ENCODE results near the gene ALS2CL.

The ALS2CL gene

GRCh38 chr3:46737329-46737731, 43.9 kb upstream of the ALS2CL start:
- H3K4me3 ChIP-seq (ENCODE audit: low read depth in 1 of 2, low read length in 2 of 2): no peak overlapping the region
- TF ChIP-seq CTCF (IDR thresholded peaks at IDR 0.05; ENCODE audit: borderline replicate concordance, extremely low read depth, low read length, poor library complexity, severe bottlenecking): no peak
- no peak for TF ChIP-seq EZH2 (IDR thresholded peaks at IDR 0.05; ENCODE audit: borderline replicate concordance, low read depth, low read length, severe bottlenecking)
- no peak overlapping the region for H3K9ac ChIP-seq (ENCODE audit: low read depth, low read length)
- H3K79me2 ChIP-seq (ENCODE audit: insufficient read depth, low read length): no peaks in the 10 kb centered on the region
- H3K4me1 ChIP-seq (ENCODE audit: insufficient read depth, low read length): no peaks in the 10 kb centered on the region
- H3K27me3 ChIP-seq (ENCODE audit: insufficient read depth, low read length, poor library complexity): no peaks in the 10 kb centered on the region
- no peak for DNase-seq
- H3K4me2 ChIP-seq (ENCODE audit: insufficient read depth, low read length): no peak overlapping the region
- no peak overlapping the region for H3K27ac ChIP-seq (ENCODE audit: low read length)
- H4K20me1 ChIP-seq (ENCODE audit: insufficient read depth, low read length): no peaks in the 10 kb centered on the region
- H3K9me3 ChIP-seq (ENCODE audit: insufficient read depth, low read length, severe bottlenecking): no peaks in the 10 kb centered on the region
- ATAC-seq (ENCODE audit: insufficient read depth, low read depth): peak; percentile 33; the same call in 1 of the 3 replicates
- no peak overlapping the region for H2AFZ ChIP-seq (ENCODE audit: low read depth, low read length)
- H3K36me3 ChIP-seq (ENCODE audit: insufficient read depth, low read length): no peaks in the 10 kb centered on the region

GRCh38 chr3:46736006-46736872, 42.8 kb upstream of the ALS2CL start:
- Histone ChIP-seq H3K4me2 (ENCODE audit: insufficient read depth, low read length) (no peak overlapping the region), H4K20me1 (ENCODE audit: insufficient read depth, low read length) (no peaks in the 10 kb centered on the region), H3K27me3 (ENCODE audit: insufficient read depth, low read length, poor library complexity) (no peaks in the 10 kb centered on the region), H3K27ac (ENCODE audit: low read length) (no peak overlapping the region), H3K36me3 (ENCODE audit: insufficient read depth, low read length) (no peaks in the 10 kb centered on the region), H3K4me1 (ENCODE audit: insufficient read depth, low read length) (no peaks in the 10 kb centered on the region), H3K4me3 (ENCODE audit: low read depth in 1 of 2, low read length in 2 of 2) (no peak overlapping the region), H2AFZ (ENCODE audit: low read depth, low read length) (no peak overlapping the region), H3K9me3 (ENCODE audit: insufficient read depth, low read length, severe bottlenecking) (no peaks in the 10 kb centered on the region), H3K79me2 (ENCODE audit: insufficient read depth, low read length) (no peaks in the 10 kb centered on the region), H3K9ac (ENCODE audit: low read depth, low read length) (no peak overlapping the region)
- DNase-seq: no peak
- no peak for ATAC-seq (ENCODE audit: insufficient read depth, low read depth)
- no peak for TF ChIP-seq CTCF (IDR thresholded peaks at IDR 0.05; ENCODE audit: borderline replicate concordance, extremely low read depth, low read length, poor library complexity, severe bottlenecking)
- TF ChIP-seq EZH2 (IDR thresholded peaks at IDR 0.05; ENCODE audit: borderline replicate concordance, low read depth, low read length, severe bottlenecking): no peak

- H3K79me2 ChIP-seq (ENCODE audit: insufficient read depth, low read length): no peaks in the 10 kb centered on the region
- H3K4me3 ChIP-seq (ENCODE audit: low read depth in 1 of 2, low read length in 2 of 2): no peak overlapping the region
- no peak overlapping the region for H2AFZ ChIP-seq (ENCODE audit: low read depth, low read length)
- ATAC-seq (ENCODE audit: insufficient read depth, low read depth): no peak
- no peaks in the 10 kb centered on the region for H4K20me1 ChIP-seq (ENCODE audit: insufficient read depth, low read length)
- H3K27ac ChIP-seq (ENCODE audit: low read length): no peak overlapping the region
- H3K27me3 ChIP-seq (ENCODE audit: insufficient read depth, low read length, poor library complexity): no peaks in the 10 kb centered on the region
- H3K9ac ChIP-seq (ENCODE audit: low read depth, low read length): no peak overlapping the region
- no peaks in the 10 kb centered on the region for H3K4me1 ChIP-seq (ENCODE audit: insufficient read depth, low read length)
- no peak overlapping the region for H3K4me2 ChIP-seq (ENCODE audit: insufficient read depth, low read length)
- DNase-seq: no peak
- H3K9me3 ChIP-seq (ENCODE audit: insufficient read depth, low read length, severe bottlenecking): no peaks in the 10 kb centered on the region
- no peaks in the 10 kb centered on the region for H3K36me3 ChIP-seq (ENCODE audit: insufficient read depth, low read length)
- TF ChIP-seq EZH2 (IDR thresholded peaks at IDR 0.05; ENCODE audit: borderline replicate concordance, low read depth, low read length, severe bottlenecking) (no peak), CTCF (IDR thresholded peaks at IDR 0.05; ENCODE audit: borderline replicate concordance, extremely low read depth, low read length, poor library complexity, severe bottlenecking) (no peak)
Observed at GRCh38 chr3:46734773-46735172, 41.3 kb upstream of the ALS2CL start.
